Neural progenitor cell (in vitro differentiated cells): ENCODE data around the gene PIP5K1B. TPM values are rescaled to one million over a fixed set of nuclear protein-coding genes. Genes with fewer than 3 reads are reported as not detected.
A peak's percentile ranks its signal among the peaks of the same experiment; 100 is the strongest.

ENCODE experiments used
- DNase-seq: peaks from one replicate; pipeline ENCODE4 v3.0.0-alpha.2; 2016; ENCODE audit warnings: low spot score
- H2AFZ ChIP-seq: fragments of 200-600 bp; sonication (generic); replicated peaks from 2 replicates; pipeline ENCODE4 v1.6.1; 2016; ENCODE audit warnings: antibody characterized with exemption
- H3F3A ChIP-seq: fragments of 200-600 bp; sonication (generic); 2 replicates; pipeline ENCODE4 v1.6.1; 2016; ENCODE audit warnings: antibody characterized with exemption, low read depth
- H3K27ac ChIP-seq: fragments of 200-600 bp; sonication (generic); 2 replicates; pipeline ENCODE4 v1.5.1; 2016; ENCODE audit warnings: mild to moderate bottlenecking
- H3K27me3 ChIP-seq: fragments of 200-600 bp; sonication (generic); 2 replicates; pipeline ENCODE4 v1.6.1; 2016; ENCODE audit warnings: mild to moderate bottlenecking, moderate library complexity
- H3K36me3 ChIP-seq: fragments of 200-600 bp; sonication (generic); 2 replicates; pipeline ENCODE4 v1.5.1; 2016
- H3K4me1 ChIP-seq: fragments of 200-600 bp; sonication (generic); 2 replicates; pipeline ENCODE4 v1.6.1; 2016; ENCODE audit warnings: mixed run types
- H3K4me2 ChIP-seq: fragments of 200-600 bp; sonication (generic); 2 replicates; pipeline ENCODE4 v1.6.1; 2016
- H3K4me3 ChIP-seq: fragments of 200-600 bp; sonication (generic); 2 replicates; pipeline ENCODE4 v1.5.1; 2016
- H3K79me2 ChIP-seq: fragments of 200-600 bp; sonication (generic); 2 replicates; pipeline ENCODE4 v1.6.1; 2016; ENCODE audit warnings: low read depth
- H3K9ac ChIP-seq: fragments of 200-600 bp; sonication (generic); 2 replicates; pipeline ENCODE4 v1.6.1; 2016
- H3K9me3 ChIP-seq: fragments of 200-600 bp; sonication (generic); 2 replicates; pipeline ENCODE4 v1.5.1; 2016; ENCODE audit warnings: low read depth
- H4K20me1 ChIP-seq: fragments of 200-600 bp; sonication (generic); 2 replicates; pipeline ENCODE4 v1.6.1; 2016; ENCODE audit warnings: low read depth
- H3K27ac Mint-ChIP-seq: 3 replicates; pipeline ENCODE4 v1.8.0; 2021; ENCODE audit warnings: mixed read lengths
- H3K27me3 Mint-ChIP-seq: 2 replicates; pipeline ENCODE4 v1.8.0; 2022; ENCODE audit warnings: low read depth, mild to moderate bottlenecking, inconsistent platforms, moderate library complexity, mixed read lengths; ENCODE audit not compliant: insufficient read depth
- H3K36me3 Mint-ChIP-seq: 3 replicates; pipeline ENCODE4 v1.8.0; 2021; ENCODE audit warnings: mixed read lengths
- H3K4me1 Mint-ChIP-seq: 3 replicates; pipeline ENCODE4 v1.8.0; 2021; ENCODE audit warnings: mixed read lengths
- H3K4me3 Mint-ChIP-seq: 3 replicates; pipeline ENCODE4 v1.8.0; 2021; ENCODE audit warnings: mild to moderate bottlenecking, moderate library complexity, mixed read lengths
- H3K9me3 Mint-ChIP-seq: 3 replicates; pipeline ENCODE4 v1.8.0; 2020; ENCODE audit warnings: mixed read lengths
- EZH2 ChIP-seq: fragments of 200-600 bp; sonication (generic); IDR thresholded peaks from 2 replicates; pipeline ENCODE4 v1.6.1; 2017; ENCODE audit warnings: antibody characterized with exemption, mild to moderate bottlenecking, moderate library complexity
- EZH2phosphoT487 ChIP-seq: fragments of 200-600 bp; sonication (generic); IDR thresholded peaks from 2 replicates; pipeline ENCODE4 v1.6.1; 2017; ENCODE audit warnings: antibody characterized with exemption
- total RNA-seq: library from RNA; depleted of rRNA; stranded (reverse); fragments of >200 nt; gene quantifications from 2 replicates; pipeline ENCODE4 v1.2.3, GENCODE V29; 2015; ENCODE audit warnings: low replicate concordance
- TF ChIP-seq, protein P1 (sequence below): fragments of 200-600 bp; sonication (generic); IDR thresholded peaks from 2 replicates; pipeline ENCODE4 v1.5.1; 2017; ENCODE audit warnings: antibody characterized with exemption, mild to moderate bottlenecking

PIP5K1B gene
- total RNA-seq, 1 donor from 2014 or later: 3.2 TPM

GRCh38 chr9:68851657-68852056 lies 146.6 kb downstream of the PIP5K1B start:
- DNase-seq: no peak
- H3K4me2 ChIP-seq: no peak overlapping the region
- H3K27ac ChIP-seq: no peak overlapping the region
- H3K36me3 ChIP-seq: no peaks in the 10 kb centered on the region
- H3K79me2 ChIP-seq: no peaks in the 10 kb centered on the region
- H3K9me3 ChIP-seq: no peaks in the 10 kb centered on the region
- no peaks in the 10 kb centered on the region for H4K20me1 ChIP-seq
- TF ChIP-seq EZH2phosphoT487: no peak
- no peak for TF ChIP-seq EZH2
- TF ChIP-seq, protein P1, sequence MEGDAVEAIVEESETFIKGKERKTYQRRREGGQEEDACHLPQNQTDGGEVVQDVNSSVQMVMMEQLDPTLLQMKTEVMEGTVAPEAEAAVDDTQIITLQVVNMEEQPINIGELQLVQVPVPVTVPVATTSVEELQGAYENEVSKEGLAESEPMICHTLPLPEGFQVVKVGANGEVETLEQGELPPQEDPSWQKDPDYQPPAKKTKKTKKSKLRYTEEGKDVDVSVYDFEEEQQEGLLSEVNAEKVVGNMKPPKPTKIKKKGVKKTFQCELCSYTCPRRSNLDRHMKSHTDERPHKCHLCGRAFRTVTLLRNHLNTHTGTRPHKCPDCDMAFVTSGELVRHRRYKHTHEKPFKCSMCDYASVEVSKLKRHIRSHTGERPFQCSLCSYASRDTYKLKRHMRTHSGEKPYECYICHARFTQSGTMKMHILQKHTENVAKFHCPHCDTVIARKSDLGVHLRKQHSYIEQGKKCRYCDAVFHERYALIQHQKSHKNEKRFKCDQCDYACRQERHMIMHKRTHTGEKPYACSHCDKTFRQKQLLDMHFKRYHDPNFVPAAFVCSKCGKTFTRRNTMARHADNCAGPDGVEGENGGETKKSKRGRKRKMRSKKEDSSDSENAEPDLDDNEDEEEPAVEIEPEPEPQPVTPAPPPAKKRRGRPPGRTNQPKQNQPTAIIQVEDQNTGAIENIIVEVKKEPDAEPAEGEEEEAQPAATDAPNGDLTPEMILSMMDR: no peak
- no peaks in the 10 kb centered on the region for H3F3A ChIP-seq
- no peaks in the 10 kb centered on the region for H3K4me1 ChIP-seq
- H3K27me3 Mint-ChIP-seq: no peaks in the 10 kb centered on the region
- no peak overlapping the region for H3K27ac Mint-ChIP-seq
- H3K4me3 Mint-ChIP-seq: no peak overlapping the region
- no peak overlapping the region for H2AFZ ChIP-seq
- no peak overlapping the region for H3K9ac ChIP-seq
- H3K27me3 ChIP-seq: no peaks in the 10 kb centered on the region
- peaks cover 18% of the 10 kb centered on the region for H3K36me3 Mint-ChIP-seq
- no peaks in the 10 kb centered on the region for H3K9me3 Mint-ChIP-seq
- no peak overlapping the region for H3K4me3 ChIP-seq
- peaks cover 3% of the 10 kb centered on the region for H3K4me1 Mint-ChIP-seq

DNA sequence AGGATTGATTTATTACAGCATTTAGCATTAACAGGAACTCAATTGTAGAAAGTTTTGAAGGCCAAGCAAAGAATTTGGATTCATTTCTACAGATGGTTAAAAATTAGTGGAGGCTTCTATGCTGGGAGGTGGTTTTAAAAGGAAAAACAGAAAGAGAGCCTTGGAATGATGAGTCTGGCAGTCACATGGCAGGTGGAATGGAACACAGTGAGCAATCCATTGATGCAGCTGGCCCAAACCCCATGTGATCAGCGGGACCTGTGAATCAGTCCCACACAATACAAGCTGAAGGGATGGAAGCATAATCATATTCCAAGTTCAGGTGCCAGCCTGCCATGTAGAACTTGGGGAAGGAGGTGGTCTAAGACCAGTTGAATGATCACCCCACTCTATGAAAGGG lies 147.9 kb downstream of the PIP5K1B start:
- H3K9me3 ChIP-seq: no peaks in the 10 kb centered on the region
- H3K27me3 ChIP-seq: no peaks in the 10 kb centered on the region
- no peak overlapping the region for H3K9ac ChIP-seq
- Mint-ChIP-seq H3K9me3 (no peaks in the 10 kb centered on the region), H3K36me3 (peaks cover 20% of the 10 kb centered on the region), H3K4me3 (no peak overlapping the region), H3K4me1 (peaks cover 3% of the 10 kb centered on the region), H3K27me3 (no peaks in the 10 kb centered on the region), H3K27ac (peak overlapping the region; percentile 19)
- no peaks in the 10 kb centered on the region for H4K20me1 ChIP-seq
- no peak overlapping the region for H3K27ac ChIP-seq
- no peaks in the 10 kb centered on the region for H3F3A ChIP-seq
- H3K79me2 ChIP-seq: no peaks in the 10 kb centered on the region
- no peaks in the 10 kb centered on the region for H3K4me1 ChIP-seq
- TF ChIP-seq EZH2phosphoT487: no peak
- TF ChIP-seq, protein P1: no peak
- TF ChIP-seq EZH2: no peak
- no peak overlapping the region for H2AFZ ChIP-seq
- no peaks in the 10 kb centered on the region for H3K36me3 ChIP-seq
- no peak overlapping the region for H3K4me2 ChIP-seq
- no peak overlapping the region for H3K4me3 ChIP-seq
- no peak for DNase-seq

- Mint-ChIP-seq H3K36me3 (peaks cover 15% of the 10 kb centered on the region), H3K4me3 (no peak overlapping the region), H3K27ac (no peak overlapping the region), H3K27me3 (peaks cover 2% of the 10 kb centered on the region), H3K4me1 (peaks cover 7% of the 10 kb centered on the region), H3K9me3 (no peaks in the 10 kb centered on the region)
- peaks cover 9% of the 10 kb centered on the region for H3K4me1 ChIP-seq
- no peaks in the 10 kb centered on the region for H4K20me1 ChIP-seq
- no peak overlapping the region for H3K9ac ChIP-seq
- no peak overlapping the region for H3K4me3 ChIP-seq
- H3K36me3 ChIP-seq: no peaks in the 10 kb centered on the region
- H3K9me3 ChIP-seq: no peaks in the 10 kb centered on the region
- no peak for DNase-seq
- no peaks in the 10 kb centered on the region for H3K27me3 ChIP-seq
- no peak overlapping the region for H3K27ac ChIP-seq
- TF ChIP-seq EZH2 (no peak), EZH2phosphoT487 (no peak)
- TF ChIP-seq, protein P1: no peak
- H3K4me2 ChIP-seq: no peak overlapping the region
- H2AFZ ChIP-seq: no peak overlapping the region
- no peaks in the 10 kb centered on the region for H3K79me2 ChIP-seq
- H3F3A ChIP-seq: no peaks in the 10 kb centered on the region
Measured at GRCh38 chr9:68859347-68859746, 154.3 kb downstream of the PIP5K1B start.
